Memory B cell (primary cell): ENCODE results near the gene MCTP1.

Source experiments
- ATAC-seq: fragments of 150-1000 bp; cut with Tn5 transposase; 2 replicates; pipeline ENCODE4 v1.10.0; 2021; ENCODE audit warnings: low read depth, mild to moderate bottlenecking, moderate library complexity
- DNase-seq, 2 donors: peaks; one replicate each; pipeline ENCODE4 v3.0.0; 2022; ENCODE audit warnings: low spot score in 2 of 2
- H3K27ac Mint-ChIP-seq: one replicate; pipeline ENCODE4 v1.8.0; 2022; ENCODE audit warnings: mild to moderate bottlenecking, moderate library complexity, mixed read lengths
- H3K27me3 Mint-ChIP-seq: one replicate; pipeline ENCODE4 v1.8.0; 2022; ENCODE audit warnings: mixed read lengths
- H3K36me3 Mint-ChIP-seq: one replicate; pipeline ENCODE4 v1.8.0; 2022; ENCODE audit warnings: mild to moderate bottlenecking, mixed read lengths
- H3K4me1 Mint-ChIP-seq: one replicate; pipeline ENCODE4 v1.8.0; 2022; ENCODE audit warnings: mixed read lengths
- H3K4me3 Mint-ChIP-seq: one replicate; pipeline ENCODE4 v1.8.0; 2022; ENCODE audit warnings: mild to moderate bottlenecking, moderate library complexity, mixed read lengths
- H3K9me3 Mint-ChIP-seq: one replicate; pipeline ENCODE4 v1.8.0; 2022; ENCODE audit warnings: mixed read lengths

The MCTP1 gene

GRCh38 chr5:94759961-94760360, 524.9 kb downstream of the MCTP1 start:
- Mint-ChIP-seq H3K9me3 (peaks cover 2% of the 10 kb centered on the region), H3K4me1 (no peaks in the 10 kb centered on the region), H3K27ac (no peak overlapping the region), H3K36me3 (no peaks in the 10 kb centered on the region), H3K4me3 (no peak overlapping the region), H3K27me3 (peaks cover 2% of the 10 kb centered on the region)
- DNase-seq (no peak), ATAC-seq (no peak)

- H3K4me3 Mint-ChIP-seq: no peak overlapping the region
- no peak for ATAC-seq
- no peaks in the 10 kb centered on the region for H3K9me3 Mint-ChIP-seq
- H3K4me1 Mint-ChIP-seq: no peaks in the 10 kb centered on the region
- H3K27ac Mint-ChIP-seq: no peak overlapping the region
- H3K36me3 Mint-ChIP-seq: no peaks in the 10 kb centered on the region
- no peak for DNase-seq
- H3K27me3 Mint-ChIP-seq: peaks cover 2% of the 10 kb centered on the region
These were observed 525.9 kb downstream of the MCTP1 start for GRCh38 chr5:94759022-94759421.

- H3K4me1 Mint-ChIP-seq: no peaks in the 10 kb centered on the region
- ATAC-seq (no peak), DNase-seq (no peak)
- no peak overlapping the region for H3K27ac Mint-ChIP-seq
- H3K9me3 Mint-ChIP-seq: no peaks in the 10 kb centered on the region
- no peaks in the 10 kb centered on the region for H3K36me3 Mint-ChIP-seq
- no peak overlapping the region for H3K4me3 Mint-ChIP-seq
- no peaks in the 10 kb centered on the region for H3K27me3 Mint-ChIP-seq
These were observed 530.1 kb downstream of the MCTP1 start for GRCh38 chr5:94754824-94755223.

GRCh38 chr5:94751460-94751859, 533.4 kb downstream of the MCTP1 start:
- Mint-ChIP-seq H3K9me3 (no peaks in the 10 kb centered on the region), H3K27ac (no peak overlapping the region), H3K36me3 (no peaks in the 10 kb centered on the region), H3K4me3 (no peak overlapping the region), H3K4me1 (peaks cover 5% of the 10 kb centered on the region), H3K27me3 (no peaks in the 10 kb centered on the region)
- DNase-seq (no peak), ATAC-seq (no peak)

GRCh38 chr5:94750681-94751080, 534.2 kb downstream of the MCTP1 start:
- DNase-seq (no peak), ATAC-seq (no peak)
- Mint-ChIP-seq H3K4me3 (no peak overlapping the region), H3K36me3 (no peaks in the 10 kb centered on the region), H3K9me3 (no peaks in the 10 kb centered on the region), H3K27ac (no peak overlapping the region), H3K4me1 (peaks cover 9% of the 10 kb centered on the region), H3K27me3 (no peaks in the 10 kb centered on the region)

GRCh38 chr5:94749042-94749441, 535.9 kb downstream of the MCTP1 start:
- ATAC-seq: no peak
- no peaks in the 10 kb centered on the region for H3K9me3 Mint-ChIP-seq
- H3K27ac Mint-ChIP-seq: no peak overlapping the region
- peaks cover 16% of the 10 kb centered on the region for H3K4me1 Mint-ChIP-seq
- H3K27me3 Mint-ChIP-seq: no peaks in the 10 kb centered on the region
- no peaks in the 10 kb centered on the region for H3K36me3 Mint-ChIP-seq
- no peak overlapping the region for H3K4me3 Mint-ChIP-seq
- no peak for DNase-seq

- DNase-seq (no peak), ATAC-seq (no peak)
- no peaks in the 10 kb centered on the region for H3K9me3 Mint-ChIP-seq
- H3K36me3 Mint-ChIP-seq: no peaks in the 10 kb centered on the region
- H3K27ac Mint-ChIP-seq: no peak overlapping the region
- no peak overlapping the region for H3K4me3 Mint-ChIP-seq
- peaks cover 16% of the 10 kb centered on the region for H3K4me1 Mint-ChIP-seq
- H3K27me3 Mint-ChIP-seq: no peaks in the 10 kb centered on the region
These were observed 536.7 kb downstream of the MCTP1 start for GRCh38 chr5:94748212-94748611.

- Mint-ChIP-seq H3K9me3 (no peaks in the 10 kb centered on the region), H3K4me3 (no peak overlapping the region), H3K4me1 (peaks cover 16% of the 10 kb centered on the region), H3K36me3 (no peaks in the 10 kb centered on the region), H3K27ac (no peak overlapping the region), H3K27me3 (no peaks in the 10 kb centered on the region)
- DNase-seq (no peak), ATAC-seq (no peak)
These were observed 537.5 kb downstream of the MCTP1 start for GRCh38 chr5:94747371-94747770.

- peaks cover 16% of the 10 kb centered on the region for H3K4me1 Mint-ChIP-seq
- no peak overlapping the region for H3K27ac Mint-ChIP-seq
- ATAC-seq (peak; percentile 89), DNase-seq (peak in 1 of 2 donors; percentile 36)
- no peaks in the 10 kb centered on the region for H3K27me3 Mint-ChIP-seq
- peak overlapping the region; percentile 44 for H3K4me3 Mint-ChIP-seq
- H3K9me3 Mint-ChIP-seq: no peaks in the 10 kb centered on the region
- H3K36me3 Mint-ChIP-seq: no peaks in the 10 kb centered on the region
These were observed 538.2 kb downstream of the MCTP1 start for GRCh38 chr5:94746731-94747124.

GRCh38 chr5:94745786-94746730, 538.8 kb downstream of the MCTP1 start:
- Mint-ChIP-seq H3K4me1 (peaks cover 16% of the 10 kb centered on the region), H3K36me3 (no peaks in the 10 kb centered on the region), H3K4me3 (no peak overlapping the region), H3K27me3 (no peaks in the 10 kb centered on the region), H3K27ac (peak overlapping the region; percentile 21), H3K9me3 (no peaks in the 10 kb centered on the region)
- peak; percentile 62 for ATAC-seq
- DNase-seq: no peak

GRCh38 chr5:94744906-94745305, 540.0 kb downstream of the MCTP1 start:
- no peak overlapping the region for H3K4me3 Mint-ChIP-seq
- no peak for DNase-seq
- peaks cover 16% of the 10 kb centered on the region for H3K4me1 Mint-ChIP-seq
- no peak overlapping the region for H3K27ac Mint-ChIP-seq
- H3K36me3 Mint-ChIP-seq: no peaks in the 10 kb centered on the region
- H3K9me3 Mint-ChIP-seq: no peaks in the 10 kb centered on the region
- ATAC-seq: no peak
- no peaks in the 10 kb centered on the region for H3K27me3 Mint-ChIP-seq

GRCh38 chr5:94742852-94743251, 542.0 kb downstream of the MCTP1 start:
- H3K36me3 Mint-ChIP-seq: no peaks in the 10 kb centered on the region
- H3K4me3 Mint-ChIP-seq: no peak overlapping the region
- ATAC-seq (no peak), DNase-seq (no peak)
- H3K27me3 Mint-ChIP-seq: no peaks in the 10 kb centered on the region
- no peaks in the 10 kb centered on the region for H3K9me3 Mint-ChIP-seq
- no peak overlapping the region for H3K27ac Mint-ChIP-seq
- H3K4me1 Mint-ChIP-seq: peaks cover 16% of the 10 kb centered on the region

GRCh38 chr5:94740286-94740685, 544.6 kb downstream of the MCTP1 start:
- Mint-ChIP-seq H3K9me3 (no peaks in the 10 kb centered on the region), H3K36me3 (no peaks in the 10 kb centered on the region), H3K27me3 (no peaks in the 10 kb centered on the region), H3K27ac (no peak overlapping the region), H3K4me3 (no peak overlapping the region), H3K4me1 (peaks cover 3% of the 10 kb centered on the region)
- DNase-seq (no peak), ATAC-seq (no peak)

- Mint-ChIP-seq H3K27ac (no peak overlapping the region), H3K27me3 (no peaks in the 10 kb centered on the region), H3K36me3 (no peaks in the 10 kb centered on the region), H3K4me1 (no peaks in the 10 kb centered on the region), H3K4me3 (no peak overlapping the region), H3K9me3 (no peaks in the 10 kb centered on the region)
- DNase-seq (no peak), ATAC-seq (no peak)
These were observed 548.4 kb downstream of the MCTP1 start for GRCh38 chr5:94736498-94736897.

- peaks cover 2% of the 10 kb centered on the region for H3K4me1 Mint-ChIP-seq
- no peaks in the 10 kb centered on the region for H3K9me3 Mint-ChIP-seq
- no peak overlapping the region for H3K27ac Mint-ChIP-seq
- H3K4me3 Mint-ChIP-seq: no peak overlapping the region
- H3K36me3 Mint-ChIP-seq: no peaks in the 10 kb centered on the region
- ATAC-seq (no peak), DNase-seq (no peak)
- H3K27me3 Mint-ChIP-seq: no peaks in the 10 kb centered on the region
These were observed 553.4 kb downstream of the MCTP1 start for GRCh38 chr5:94731471-94731870.
